H9 (cell line): Measurements from ENCODE around the gene ROBO3. TPM values are rescaled to one million over a fixed set of nuclear protein-coding genes. Genes with fewer than 3 reads are reported as not detected.

Experiments
- DNase-seq: peaks from one replicate; pipeline ENCODE4 v3.0.0-alpha.2; 2017
- H2AFZ ChIP-seq: one replicate; pipeline ENCODE4 v1.6.1; 2013; ENCODE audit warnings: mild to moderate bottlenecking, low read length, control low read depth, moderate library complexity
- H2AK5ac ChIP-seq: 2 replicates; pipeline ENCODE4 v1.6.1; 2013; ENCODE audit warnings: low read length, control low read depth, mixed read lengths; ENCODE audit not compliant: insufficient read length
- H2BK120ac ChIP-seq: one replicate; pipeline ENCODE4 v1.6.1; 2013; ENCODE audit warnings: low read depth, mild to moderate bottlenecking, low read length, control low read depth, inconsistent platforms; ENCODE audit not compliant: poor library complexity, severe bottlenecking
- H2BK12ac ChIP-seq: 2 replicates; pipeline ENCODE4 v1.6.1; 2013; ENCODE audit warnings: low read length, control low read depth, mixed read lengths, low read depth; ENCODE audit not compliant: insufficient read length
- H2BK15ac ChIP-seq: 2 replicates; pipeline ENCODE4 v1.6.1; 2013; ENCODE audit warnings: low read depth, low read length, control low read depth
- H2BK20ac ChIP-seq: one replicate; pipeline ENCODE4 v1.6.1; 2013; ENCODE audit warnings: low read depth, mild to moderate bottlenecking, low read length, control low read depth, inconsistent platforms; ENCODE audit not compliant: poor library complexity, severe bottlenecking
- H2BK5ac ChIP-seq: 2 replicates; pipeline ENCODE4 v1.6.1; 2013; ENCODE audit warnings: low read length, control low read depth, mixed read lengths; ENCODE audit not compliant: insufficient read length
- H3K14ac ChIP-seq: 2 replicates; pipeline ENCODE4 v1.6.1; 2013; ENCODE audit warnings: low read length, control low read depth; ENCODE audit not compliant: insufficient read depth
- H3K18ac ChIP-seq: 2 replicates; pipeline ENCODE4 v1.6.1; 2013; ENCODE audit warnings: low read depth, mild to moderate bottlenecking, mixed read lengths, low read length, control low read depth; ENCODE audit not compliant: insufficient read length
- H3K23ac ChIP-seq: 2 replicates; pipeline ENCODE4 v1.6.1; 2013; ENCODE audit warnings: low read length, control low read depth, mixed read lengths, low read depth; ENCODE audit not compliant: insufficient read length
- H3K23me2 ChIP-seq: 2 replicates; pipeline ENCODE4 v1.6.1; 2013; ENCODE audit warnings: low read depth, mild to moderate bottlenecking, mixed read lengths, low read length, control low read depth; ENCODE audit not compliant: insufficient read length, poor library complexity, severe bottlenecking
- H3K27ac ChIP-seq: 2 replicates; pipeline ENCODE4 v1.5.1; 2013; ENCODE audit warnings: low read length, control low read depth, mixed read lengths, low read depth; ENCODE audit not compliant: insufficient read length
- H3K27me3 ChIP-seq: 2 replicates; pipeline ENCODE4 v1.6.1; 2013; ENCODE audit warnings: low read length, control low read depth, inconsistent platforms; ENCODE audit not compliant: insufficient read depth
- H3K4ac ChIP-seq: 2 replicates; pipeline ENCODE4 v1.6.1; 2013; ENCODE audit warnings: low read depth, mild to moderate bottlenecking, control low read depth, inconsistent platforms, low read length, moderate library complexity
- H3K4me1 ChIP-seq: 2 replicates; pipeline ENCODE4 v1.6.1; 2013; ENCODE audit warnings: low read length, control low read depth, inconsistent platforms; ENCODE audit not compliant: insufficient read depth
- H3K4me2 ChIP-seq: 2 replicates; pipeline ENCODE4 v1.6.1; 2013; ENCODE audit warnings: low read length, control low read depth, mixed read lengths; ENCODE audit not compliant: insufficient read length, insufficient read depth
- H3K56ac ChIP-seq: 2 replicates; pipeline ENCODE4 v1.6.1; 2013; ENCODE audit warnings: low read depth, mild to moderate bottlenecking, mixed read lengths, low read length, control low read depth; ENCODE audit not compliant: insufficient read length
- H3K79me1 ChIP-seq: 2 replicates; pipeline ENCODE4 v1.6.1; 2013; ENCODE audit warnings: low read depth, mild to moderate bottlenecking, moderate library complexity, low read length, control low read depth, inconsistent platforms; ENCODE audit not compliant: insufficient read depth, poor library complexity, severe bottlenecking
- H3K79me2 ChIP-seq: 2 replicates; pipeline ENCODE4 v1.6.1; 2013; ENCODE audit warnings: low read length, control low read depth, inconsistent platforms; ENCODE audit not compliant: insufficient read depth
- H3K9ac ChIP-seq: 2 replicates; pipeline ENCODE4 v1.6.1; 2013; ENCODE audit warnings: low read length, control low read depth, mixed read lengths; ENCODE audit not compliant: insufficient read length; ENCODE audit errors: extremely low read depth
- H3K9me3 ChIP-seq: one replicate; pipeline ENCODE4 v1.6.1; 2013; ENCODE audit warnings: low read depth, low read length, inconsistent platforms; ENCODE audit not compliant: control insufficient read depth
- H3T11ph ChIP-seq: one replicate; pipeline ENCODE4 v1.6.1; 2013; ENCODE audit warnings: mild to moderate bottlenecking, low read length, control low read depth, inconsistent platforms
- H4K20me1 ChIP-seq: one replicate; pipeline ENCODE4 v1.6.1; 2013; ENCODE audit not compliant: control insufficient read depth, insufficient read length, insufficient read depth
- H4K5ac ChIP-seq: 2 replicates; pipeline ENCODE4 v1.6.1; 2013; ENCODE audit warnings: low read depth, mild to moderate bottlenecking, mixed read lengths, low read length, control low read depth; ENCODE audit not compliant: insufficient read length
- H4K8ac ChIP-seq: replicated peaks from 2 replicates; pipeline ENCODE4 v1.6.1; 2013; ENCODE audit warnings: low read length, control low read depth, mixed read lengths, low read depth; ENCODE audit not compliant: insufficient read length
- H4K91ac ChIP-seq: 2 replicates; pipeline ENCODE4 v1.6.1; 2013; ENCODE audit warnings: low read depth, mild to moderate bottlenecking, moderate library complexity, mixed read lengths, low read length, control low read depth; ENCODE audit not compliant: insufficient read length
- H3K27ac Mint-ChIP-seq, 3 experiments: 2 replicates in 2 of 3; 3 replicates in 1 of 3; pipeline ENCODE4 v1.8.0; 2020 to 2021; ENCODE audit warnings: mixed read lengths in 3 of 3, mild to moderate bottlenecking in 1 of 3, moderate library complexity in 1 of 3
- H3K27me3 Mint-ChIP-seq: 2 replicates; pipeline ENCODE4 v1.8.0; 2021; ENCODE audit warnings: low read depth, mild to moderate bottlenecking, moderate library complexity, mixed read lengths
- H3K36me3 Mint-ChIP-seq, 3 experiments: 2 replicates in 2 of 3; 3 replicates in 1 of 3; pipeline ENCODE4 v1.8.0; 2020 to 2021; ENCODE audit warnings: low read depth in 3 of 3, mixed read lengths in 3 of 3; ENCODE audit not compliant: insufficient read depth in 1 of 3
- H3K4me1 Mint-ChIP-seq, 2 experiments: 2 replicates each; pipeline ENCODE4 v1.8.0; 2020; ENCODE audit warnings: mixed read lengths in 2 of 2
- H3K4me3 Mint-ChIP-seq, 2 experiments: 2 replicates in 1 of 2; 3 replicates in 1 of 2; pipeline ENCODE4 v1.8.0; 2020 to 2021; ENCODE audit warnings: mild to moderate bottlenecking in 2 of 2, mixed read lengths in 2 of 2, moderate library complexity in 1 of 2
- H3K9me3 Mint-ChIP-seq, 2 experiments: 2 replicates in 1 of 2; 3 replicates in 1 of 2; pipeline ENCODE4 v1.8.0; 2020; ENCODE audit warnings: mild to moderate bottlenecking in 2 of 2, mixed read lengths in 2 of 2, moderate library complexity in 1 of 2
- CTCF ChIP-seq: fragments of 200-600 bp; sonication (generic); conservative IDR thresholded peaks from 3 replicates; pipeline ENCODE4 v1.8.0; 2021; ENCODE audit warnings: antibody characterized with exemption, mild to moderate bottlenecking
- total RNA-seq: library from RNA; stranded (reverse); gene quantifications from 2 replicates; pipeline ENCODE4 v1.2.1, GENCODE V29; 2021

Gene ROBO3
- total RNA-seq, 1 experiment from 2014 or later: 12.6 TPM

- H4K20me1 ChIP-seq: no peaks in the 10 kb centered on the region
- H3K14ac ChIP-seq: no peak overlapping the region
- TF ChIP-seq CTCF: no peak
- peaks cover 17% of the 10 kb centered on the region; the same call in 1 of the 2 replicates for H3K27me3 ChIP-seq
- no peak overlapping the region for H2AK5ac ChIP-seq
- H4K91ac ChIP-seq: no peak overlapping the region
- no peak for DNase-seq
- no peak overlapping the region for H3T11ph ChIP-seq
- Mint-ChIP-seq H3K9me3 (peaks cover 0 to 9% of the 10 kb centered on the region in 2 experiments; a peak in 2 of 5 replicates), H3K27ac (no peak overlapping the region), H3K36me3 (no peaks in the 10 kb centered on the region; a peak in 1 of 7 replicates), H3K4me1 (peaks cover 0 to 3% of the 10 kb centered on the region in 2 experiments; a peak in 2 of 4 replicates), H3K4me3 (no peak overlapping the region), H3K27me3 (peaks cover 71% of the 10 kb centered on the region)
- no peak overlapping the region for H2BK20ac ChIP-seq
- H3K27ac ChIP-seq: no peak overlapping the region
- H2BK5ac ChIP-seq: no peak overlapping the region
- H3K18ac ChIP-seq: no peak overlapping the region
- H3K56ac ChIP-seq: no peak overlapping the region
- H4K5ac ChIP-seq: no peak overlapping the region
- no peak overlapping the region for H4K8ac ChIP-seq
- H3K9ac ChIP-seq: no peak overlapping the region
- no peak overlapping the region for H2BK12ac ChIP-seq
- no peak overlapping the region for H3K4me2 ChIP-seq
- H3K23ac ChIP-seq: no peak overlapping the region
- H3K79me1 ChIP-seq: no peaks in the 10 kb centered on the region
- no peak overlapping the region for H2AFZ ChIP-seq
- H3K4ac ChIP-seq: no peak overlapping the region
- H3K23me2 ChIP-seq: no peaks in the 10 kb centered on the region
- no peaks in the 10 kb centered on the region for H3K79me2 ChIP-seq
- no peak overlapping the region for H2BK15ac ChIP-seq
- no peak overlapping the region for H2BK120ac ChIP-seq
- no peaks in the 10 kb centered on the region for H3K4me1 ChIP-seq
- H3K9me3 ChIP-seq: no peaks in the 10 kb centered on the region
Measured at GRCh38 chr11:124923296-124923695, 58.1 kb downstream of the ROBO3 start.
